ENCODE results near the gene EDDM13. TPM values are rescaled to one million over a fixed set of nuclear protein-coding genes. Genes with fewer than 3 reads are reported as not detected.

EDDM13 gene
- total and polyA plus RNA-seq, 2 of the 8 experiments (the other 6 are each of a cell fraction or from before 2014, with no cell fraction given) = not detected

DNA sequence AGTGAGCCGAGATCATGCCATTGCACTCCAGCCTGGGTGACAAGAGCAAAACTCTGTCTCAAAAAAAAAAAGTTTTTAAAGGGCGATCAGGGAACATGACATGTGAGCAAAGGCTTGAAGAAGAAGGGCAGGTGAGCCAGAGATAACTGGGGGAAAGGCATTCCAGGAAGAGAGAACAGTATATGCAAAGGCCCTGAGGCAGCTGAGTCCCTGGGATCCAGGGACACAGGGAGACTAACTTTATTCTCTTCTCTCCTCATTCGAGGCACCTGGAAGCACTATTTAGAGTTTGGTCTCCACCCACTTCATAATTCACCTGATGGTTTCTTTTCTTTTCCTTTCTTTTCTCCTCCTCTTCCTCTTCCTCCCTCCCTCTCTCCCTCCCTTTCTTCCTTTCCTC lies 24.5 kb downstream of the EDDM13 start:
- Histone ChIP-seq H3K23ac (ENCODE audit: insufficient read length) (no peak overlapping the region), H2BK12ac (ENCODE audit: low read depth, low read length) (no peak overlapping the region), H3K36me3 (ENCODE audit: control insufficient read depth in 2 of 4, insufficient read depth in 4 of 4, low read length in 3 of 4) (no peaks in the 10 kb centered on the region), H3K56ac (replicated peaks; ENCODE audit: insufficient read length, low read depth, low read length) (no peak overlapping the region), H3K27me3 (replicated peaks in 1 of 4; ENCODE audit: control insufficient read depth in 3 of 4, extremely low read depth in 1 of 4, insufficient read depth in 3 of 4, low read length in 3 of 4) (no peaks in the 10 kb centered on the region), H2AK5ac (ENCODE audit: low read depth, low read length) (no peak overlapping the region), H2BK15ac (ENCODE audit: low read length) (no peak overlapping the region), H3K9me3 (ENCODE audit: insufficient read depth in 2 of 2, low read depth in 1 of 2, low read length in 1 of 2) (no peaks in the 10 kb centered on the region), H3K79me1 (ENCODE audit: low read depth, low read length) (no peaks in the 10 kb centered on the region), H3K18ac (ENCODE audit: extremely low read depth, low read length) (no peak overlapping the region), H3K4me3 (ENCODE audit: extremely low read depth in 1 of 4, insufficient read depth in 2 of 4, low read depth in 3 of 4, low read length in 4 of 4) (no peak overlapping the region), H3K23me2 (ENCODE audit: low read depth, low read length) (no peaks in the 10 kb centered on the region), H4K5ac (ENCODE audit: insufficient read length, low read depth, low read length) (no peak overlapping the region), H2AFZ (ENCODE audit: low read length) (no peak overlapping the region), H2BK120ac (replicated peaks; ENCODE audit: low read depth, low read length) (no peak overlapping the region), H2BK20ac (ENCODE audit: low read length) (no peak overlapping the region), H3K14ac (ENCODE audit: insufficient read length) (no peak overlapping the region), H4K8ac (ENCODE audit: extremely low read depth, insufficient read depth, low read length) (no peak overlapping the region), H3K9ac (replicated peaks in 1 of 4; ENCODE audit: extremely low read depth in 1 of 4, low read depth in 3 of 4, low read length in 3 of 4) (no peak overlapping the region), H3K27ac (ENCODE audit: low read depth, low read length) (no peak overlapping the region), H3K79me2 (ENCODE audit: control insufficient read depth in 1 of 2, insufficient read depth in 2 of 2, low read length in 2 of 2) (no peaks in the 10 kb centered on the region), H3K4me1 (replicated peaks in 1 of 4; ENCODE audit: control insufficient read depth in 3 of 4, insufficient read depth in 4 of 4, low read length in 3 of 4) (no peaks in the 10 kb centered on the region; a peak in 1 of 7 replicates), H2BK5ac (ENCODE audit: low read depth, low read length) (no peak overlapping the region), H4K91ac (replicated peaks; ENCODE audit: insufficient read length, low read length) (no peak overlapping the region), H3K4ac (replicated peaks; ENCODE audit: insufficient read length, low read depth, low read length) (no peak overlapping the region), H3K4me2 (ENCODE audit: insufficient read depth in 1 of 2, low read depth in 2 of 2, low read length in 2 of 2) (no peak overlapping the region), H4K20me1 (replicated peaks in 1 of 2; ENCODE audit: control insufficient read depth in 1 of 2, insufficient read depth in 2 of 2, low read length in 2 of 2) (peaks cover 0 to 2% of the 10 kb centered on the region in 2 experiments)
- DNase-seq (ENCODE audit: low read depth in 1 of 2, low spot score in 2 of 2) (no peak), FAIRE-seq (no peak)
- 100% methylated on average over 2 of the region's 3 CpGs; no CpG with 5 or more reads in 1 of the 2 experiments for WGBS, 2 experiments (ENCODE audit: extremely low coverage in 1 of 2, insufficient coverage in 1 of 2, insufficient read length in 1 of 2, insufficient replicate concordance in 2 of 2, low coverage in 1 of 2, low lambda C conversion rate in 2 of 2, missing lambda C conversion rate in 1 of 2)
- no peak for TF ChIP-seq SIN3A (conservative IDR thresholded peaks at IDR 0.05 in 1 of 2, IDR thresholded peaks at IDR 0.05 in 1 of 2; ENCODE audit: low read depth in 1 of 2, low read length in 2 of 2)
- no peak for TF ChIP-seq TAF1 (IDR thresholded peaks at IDR 0.05; ENCODE audit: low read depth, low read length)
- TF ChIP-seq RFX5 (IDR thresholded peaks at IDR 0.05; ENCODE audit: borderline replicate concordance, low read depth, low read length) = no peak
- CTCF ChIA-PET (ENCODE audit: partially characterized antibody) = interaction anchor here (1.5 kb wide), 1 partner anchor 13 kb away, joined by 9 read pairs; no protein-coding TSS in a partner anchor
- POLR2A ChIA-PET (ENCODE audit: partially characterized antibody) = no interaction called here
